ENCODE data around the gene SMC1A. TPM values are rescaled to one million over a fixed set of nuclear protein-coding genes. Genes with fewer than 3 reads are reported as not detected.

Gene SMC1A
- total RNA-seq, 1 experiment from 2014 or later: 89.3 TPM

DNA sequence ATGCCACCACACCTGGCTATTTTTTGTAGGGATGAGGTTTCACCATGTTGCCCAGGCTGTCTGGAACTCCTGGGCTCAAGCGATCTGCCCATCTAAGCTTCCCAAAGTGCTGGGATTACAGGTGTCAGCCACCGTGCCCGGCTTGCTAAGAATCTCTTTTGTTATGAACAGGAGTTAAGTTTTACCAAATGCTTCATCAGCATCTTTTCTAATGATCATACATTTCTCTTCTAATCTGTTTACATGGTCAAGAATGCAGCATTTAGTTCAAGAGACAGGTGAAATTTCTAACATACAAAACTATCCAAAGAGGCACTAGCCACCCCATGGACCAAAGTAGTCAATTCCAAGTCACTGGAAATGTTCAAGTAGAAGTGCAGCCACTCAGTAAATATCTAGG lies 88.6 kb downstream of the SMC1A start:
- ATAC-seq (no peak), DNase-seq (ENCODE audit: low spot score) (no peak)
- ChIA-PET CTCF (interaction anchor here (0.6 to 1.9 kb wide), 2 partner anchors 16 to 19 kb away, joined by 3 to 6 read pairs; no protein-coding TSS in a partner anchor), POLR2A (no interaction called here)
- H3K36me3 Mint-ChIP-seq: no peaks in the 10 kb centered on the region
- H3K27ac Mint-ChIP-seq: no peak overlapping the region
- H3K9me3 Mint-ChIP-seq: no peaks in the 10 kb centered on the region
- peaks cover 8% of the 10 kb centered on the region; the same call in 1 of the 2 replicates for H3K4me1 Mint-ChIP-seq
- no peak for TF ChIP-seq FOXJ3 (CRISPR knock-in tag; IDR thresholded peaks at IDR 0.05; ENCODE audit: borderline replicate concordance)
- TF ChIP-seq ZNF317 (CRISPR knock-in tag; IDR thresholded peaks at IDR 0.05; ENCODE audit: borderline replicate concordance, low read depth): no peak
- TF ChIP-seq, protein P1, sequence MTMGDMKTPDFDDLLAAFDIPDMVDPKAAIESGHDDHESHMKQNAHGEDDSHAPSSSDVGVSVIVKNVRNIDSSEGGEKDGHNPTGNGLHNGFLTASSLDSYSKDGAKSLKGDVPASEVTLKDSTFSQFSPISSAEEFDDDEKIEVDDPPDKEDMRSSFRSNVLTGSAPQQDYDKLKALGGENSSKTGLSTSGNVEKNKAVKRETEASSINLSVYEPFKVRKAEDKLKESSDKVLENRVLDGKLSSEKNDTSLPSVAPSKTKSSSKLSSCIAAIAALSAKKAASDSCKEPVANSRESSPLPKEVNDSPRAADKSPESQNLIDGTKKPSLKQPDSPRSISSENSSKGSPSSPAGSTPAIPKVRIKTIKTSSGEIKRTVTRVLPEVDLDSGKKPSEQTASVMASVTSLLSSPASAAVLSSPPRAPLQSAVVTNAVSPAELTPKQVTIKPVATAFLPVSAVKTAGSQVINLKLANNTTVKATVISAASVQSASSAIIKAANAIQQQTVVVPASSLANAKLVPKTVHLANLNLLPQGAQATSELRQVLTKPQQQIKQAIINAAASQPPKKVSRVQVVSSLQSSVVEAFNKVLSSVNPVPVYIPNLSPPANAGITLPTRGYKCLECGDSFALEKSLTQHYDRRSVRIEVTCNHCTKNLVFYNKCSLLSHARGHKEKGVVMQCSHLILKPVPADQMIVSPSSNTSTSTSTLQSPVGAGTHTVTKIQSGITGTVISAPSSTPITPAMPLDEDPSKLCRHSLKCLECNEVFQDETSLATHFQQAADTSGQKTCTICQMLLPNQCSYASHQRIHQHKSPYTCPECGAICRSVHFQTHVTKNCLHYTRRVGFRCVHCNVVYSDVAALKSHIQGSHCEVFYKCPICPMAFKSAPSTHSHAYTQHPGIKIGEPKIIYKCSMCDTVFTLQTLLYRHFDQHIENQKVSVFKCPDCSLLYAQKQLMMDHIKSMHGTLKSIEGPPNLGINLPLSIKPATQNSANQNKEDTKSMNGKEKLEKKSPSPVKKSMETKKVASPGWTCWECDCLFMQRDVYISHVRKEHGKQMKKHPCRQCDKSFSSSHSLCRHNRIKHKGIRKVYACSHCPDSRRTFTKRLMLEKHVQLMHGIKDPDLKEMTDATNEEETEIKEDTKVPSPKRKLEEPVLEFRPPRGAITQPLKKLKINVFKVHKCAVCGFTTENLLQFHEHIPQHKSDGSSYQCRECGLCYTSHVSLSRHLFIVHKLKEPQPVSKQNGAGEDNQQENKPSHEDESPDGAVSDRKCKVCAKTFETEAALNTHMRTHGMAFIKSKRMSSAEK (CRISPR knock-in tag; IDR thresholded peaks at IDR 0.05; ENCODE audit: borderline replicate concordance): no peak
- TF ChIP-seq, protein P2, sequence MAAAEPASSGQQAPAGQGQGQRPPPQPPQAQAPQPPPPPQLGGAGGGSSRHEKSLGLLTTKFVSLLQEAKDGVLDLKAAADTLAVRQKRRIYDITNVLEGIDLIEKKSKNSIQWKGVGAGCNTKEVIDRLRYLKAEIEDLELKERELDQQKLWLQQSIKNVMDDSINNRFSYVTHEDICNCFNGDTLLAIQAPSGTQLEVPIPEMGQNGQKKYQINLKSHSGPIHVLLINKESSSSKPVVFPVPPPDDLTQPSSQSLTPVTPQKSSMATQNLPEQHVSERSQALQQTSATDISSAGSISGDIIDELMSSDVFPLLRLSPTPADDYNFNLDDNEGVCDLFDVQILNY (CRISPR knock-in tag; IDR thresholded peaks at IDR 0.05): no peak
- no peak for TF ChIP-seq NR2C2 (CRISPR knock-in tag; IDR thresholded peaks at IDR 0.05)
- TF ChIP-seq, protein P3, sequence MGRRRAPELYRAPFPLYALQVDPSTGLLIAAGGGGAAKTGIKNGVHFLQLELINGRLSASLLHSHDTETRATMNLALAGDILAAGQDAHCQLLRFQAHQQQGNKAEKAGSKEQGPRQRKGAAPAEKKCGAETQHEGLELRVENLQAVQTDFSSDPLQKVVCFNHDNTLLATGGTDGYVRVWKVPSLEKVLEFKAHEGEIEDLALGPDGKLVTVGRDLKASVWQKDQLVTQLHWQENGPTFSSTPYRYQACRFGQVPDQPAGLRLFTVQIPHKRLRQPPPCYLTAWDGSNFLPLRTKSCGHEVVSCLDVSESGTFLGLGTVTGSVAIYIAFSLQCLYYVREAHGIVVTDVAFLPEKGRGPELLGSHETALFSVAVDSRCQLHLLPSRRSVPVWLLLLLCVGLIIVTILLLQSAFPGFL (CRISPR knock-in tag; IDR thresholded peaks at IDR 0.05; ENCODE audit: borderline replicate concordance): no peak
- no peak for TF ChIP-seq TP53 (CRISPR knock-in tag; IDR thresholded peaks at IDR 0.05)
- TF ChIP-seq ATF1 (CRISPR knock-in tag; IDR thresholded peaks at IDR 0.05): no peak
- TF ChIP-seq, protein P4, sequence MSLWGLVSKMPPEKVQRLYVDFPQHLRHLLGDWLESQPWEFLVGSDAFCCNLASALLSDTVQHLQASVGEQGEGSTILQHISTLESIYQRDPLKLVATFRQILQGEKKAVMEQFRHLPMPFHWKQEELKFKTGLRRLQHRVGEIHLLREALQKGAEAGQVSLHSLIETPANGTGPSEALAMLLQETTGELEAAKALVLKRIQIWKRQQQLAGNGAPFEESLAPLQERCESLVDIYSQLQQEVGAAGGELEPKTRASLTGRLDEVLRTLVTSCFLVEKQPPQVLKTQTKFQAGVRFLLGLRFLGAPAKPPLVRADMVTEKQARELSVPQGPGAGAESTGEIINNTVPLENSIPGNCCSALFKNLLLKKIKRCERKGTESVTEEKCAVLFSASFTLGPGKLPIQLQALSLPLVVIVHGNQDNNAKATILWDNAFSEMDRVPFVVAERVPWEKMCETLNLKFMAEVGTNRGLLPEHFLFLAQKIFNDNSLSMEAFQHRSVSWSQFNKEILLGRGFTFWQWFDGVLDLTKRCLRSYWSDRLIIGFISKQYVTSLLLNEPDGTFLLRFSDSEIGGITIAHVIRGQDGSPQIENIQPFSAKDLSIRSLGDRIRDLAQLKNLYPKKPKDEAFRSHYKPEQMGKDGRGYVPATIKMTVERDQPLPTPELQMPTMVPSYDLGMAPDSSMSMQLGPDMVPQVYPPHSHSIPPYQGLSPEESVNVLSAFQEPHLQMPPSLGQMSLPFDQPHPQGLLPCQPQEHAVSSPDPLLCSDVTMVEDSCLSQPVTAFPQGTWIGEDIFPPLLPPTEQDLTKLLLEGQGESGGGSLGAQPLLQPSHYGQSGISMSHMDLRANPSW (CRISPR knock-in tag; conservative IDR thresholded peaks at IDR 0.05; ENCODE audit: low read depth): no peak
- TF ChIP-seq, protein P5, sequence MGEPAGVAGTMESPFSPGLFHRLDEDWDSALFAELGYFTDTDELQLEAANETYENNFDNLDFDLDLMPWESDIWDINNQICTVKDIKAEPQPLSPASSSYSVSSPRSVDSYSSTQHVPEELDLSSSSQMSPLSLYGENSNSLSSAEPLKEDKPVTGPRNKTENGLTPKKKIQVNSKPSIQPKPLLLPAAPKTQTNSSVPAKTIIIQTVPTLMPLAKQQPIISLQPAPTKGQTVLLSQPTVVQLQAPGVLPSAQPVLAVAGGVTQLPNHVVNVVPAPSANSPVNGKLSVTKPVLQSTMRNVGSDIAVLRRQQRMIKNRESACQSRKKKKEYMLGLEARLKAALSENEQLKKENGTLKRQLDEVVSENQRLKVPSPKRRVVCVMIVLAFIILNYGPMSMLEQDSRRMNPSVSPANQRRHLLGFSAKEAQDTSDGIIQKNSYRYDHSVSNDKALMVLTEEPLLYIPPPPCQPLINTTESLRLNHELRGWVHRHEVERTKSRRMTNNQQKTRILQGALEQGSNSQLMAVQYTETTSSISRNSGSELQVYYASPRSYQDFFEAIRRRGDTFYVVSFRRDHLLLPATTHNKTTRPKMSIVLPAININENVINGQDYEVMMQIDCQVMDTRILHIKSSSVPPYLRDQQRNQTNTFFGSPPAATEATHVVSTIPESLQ (CRISPR knock-in tag; IDR thresholded peaks at IDR 0.05): no peak
- no peak for TF ChIP-seq IRF2 (CRISPR knock-in tag; IDR thresholded peaks at IDR 0.05; ENCODE audit: borderline replicate concordance, low read depth)
- no peak for TF ChIP-seq JUN (CRISPR knock-in tag; IDR thresholded peaks at IDR 0.05)
- no peak for TF ChIP-seq ZNF396 (CRISPR knock-in tag; IDR thresholded peaks at IDR 0.05; ENCODE audit: borderline replicate concordance)
- no peak for TF ChIP-seq MXD4 (CRISPR knock-in tag; IDR thresholded peaks at IDR 0.05; ENCODE audit: borderline replicate concordance)
- no peak for TF ChIP-seq PRRX2 (CRISPR knock-in tag; IDR thresholded peaks at IDR 0.05)
- no peak for TF ChIP-seq ZNF263 (CRISPR knock-in tag; IDR thresholded peaks at IDR 0.05; ENCODE audit: low read depth)
- TF ChIP-seq, protein P6, sequence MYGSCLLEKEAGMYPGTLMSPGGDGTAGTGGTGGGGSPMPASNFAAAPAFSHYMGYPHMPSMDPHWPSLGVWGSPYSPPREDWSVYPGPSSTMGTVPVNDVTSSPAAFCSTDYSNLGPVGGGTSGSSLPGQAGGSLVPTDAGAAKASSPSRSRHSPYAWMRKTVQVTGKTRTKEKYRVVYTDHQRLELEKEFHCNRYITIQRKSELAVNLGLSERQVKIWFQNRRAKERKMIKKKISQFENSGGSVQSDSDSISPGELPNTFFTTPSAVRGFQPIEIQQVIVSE (CRISPR knock-in tag; IDR thresholded peaks at IDR 0.05; ENCODE audit: borderline replicate concordance): no peak
- no peak for TF ChIP-seq ESRRA (CRISPR knock-in tag; IDR thresholded peaks at IDR 0.05; ENCODE audit: borderline replicate concordance)
- no peak overlapping the region for H3K4me3 Mint-ChIP-seq
- peaks cover 3% of the 10 kb centered on the region; the same call in 1 of the 2 replicates for H3K27me3 Mint-ChIP-seq (ENCODE audit: low read depth)

Data from WTC11 (cell line).